Suprapubic skin (tissue), 4 donors: Measurements from ENCODE around the gene DHRS9. TPM values are rescaled to one million over a fixed set of nuclear protein-coding genes. Genes with fewer than 3 reads are reported as not detected.

Source experiments
- DNase-seq, 2 donors: peaks; one replicate each; pipeline ENCODE4 v3.0.0-alpha.2; 2019; ENCODE audit warnings: low spot score in 2 of 2
- H3K27ac ChIP-seq: fragments of 200-600 bp; sonication (generic); one replicate; pipeline ENCODE4 v1.5.1; 2019
- H3K27me3 ChIP-seq: fragments of 200-600 bp; sonication (generic); one replicate; pipeline ENCODE4 v1.5.1; 2019
- H3K36me3 ChIP-seq: fragments of 200-600 bp; sonication (generic); one replicate; pipeline ENCODE4 v1.5.1; 2019
- H3K4me1 ChIP-seq: fragments of 200-600 bp; sonication (generic); one replicate; pipeline ENCODE4 v1.5.1; 2019
- H3K4me3 ChIP-seq: fragments of 200-600 bp; sonication (generic); one replicate; pipeline ENCODE4 v1.5.1; 2019; ENCODE audit warnings: mild to moderate bottlenecking
- H3K9me3 ChIP-seq: fragments of 200-600 bp; sonication (generic); one replicate; pipeline ENCODE4 v1.5.1; 2019
- CTCF ChIP-seq, 2 donors: fragments of 200-600 bp in 1 of 2; fragments of 450-650 bp in 1 of 2; sonication (generic) in 1 of 2; IDR thresholded peaks; one replicate each; pipeline ENCODE4 v1.5.1; 2016 to 2019; ENCODE audit warnings: antibody characterized with exemption in 2 of 2, mild to moderate bottlenecking in 1 of 2, moderate library complexity in 1 of 2
- EP300 ChIP-seq: sonication (generic); formaldehyde crosslinking; IDR thresholded peaks from one replicate; pipeline ENCODE4 v1.6.1; 2017; ENCODE audit warnings: antibody characterized with exemption
- POLR2A ChIP-seq, 2 donors: fragments of 450-650 bp; IDR thresholded peaks; one replicate each; pipeline ENCODE4 v1.6.1; 2017; ENCODE audit warnings: antibody characterized with exemption in 2 of 2, mild to moderate bottlenecking in 2 of 2, moderate library complexity in 2 of 2
- POLR2AphosphoS5 ChIP-seq, 3 donors: sonication (generic); formaldehyde crosslinking; IDR thresholded peaks; one replicate each; pipeline ENCODE4 v1.6.1; 2017; ENCODE audit warnings: antibody characterized with exemption in 3 of 3
- WGBS: methylation state at CpG from one replicate; pipeline ENCODE4 v1.1.5; 2018; 5-methylcytosine and 5-hydroxymethylcytosine counted together
- total RNA-seq, 4 donors: library from RNA; depleted of rRNA; stranded (reverse); fragments of >200 nt; gene quantifications; one replicate each; pipeline ENCODE4 v1.1.0, GENCODE V29; 2016

DHRS9 gene
- total RNA-seq, 4 donors from 2014 or later, result 2.0 to 3.9 (median 2.3) TPM

GRCh38 chr2:169066897-169067296 lies 2.5 kb upstream of the DHRS9 start:
- H3K27me3 ChIP-seq, result no peaks in the 10 kb centered on the region
- no peak overlapping the region for H3K4me3 ChIP-seq
- no peak overlapping the region for H3K27ac ChIP-seq
- no peaks in the 10 kb centered on the region for H3K9me3 ChIP-seq
- H3K36me3 ChIP-seq, result no peaks in the 10 kb centered on the region
- peaks cover 6% of the 10 kb centered on the region for H3K4me1 ChIP-seq
- DNase-seq, result no peak
- WGBS, result 9% methylated on average over 1 of the region's 1 CpG
- no peak for TF ChIP-seq POLR2A (IDR thresholded peaks at IDR 0.05)
- TF ChIP-seq CTCF (IDR thresholded peaks at IDR 0.05), result no peak
- TF ChIP-seq EP300, result no peak
- TF ChIP-seq POLR2AphosphoS5 (IDR thresholded peaks at IDR 0.05), result no peak

GRCh38 chr2:169069833-169070232 lies 470 bp downstream of the DHRS9 start:
- Histone ChIP-seq H3K9me3 (no peaks in the 10 kb centered on the region), H3K4me3 (no peak overlapping the region), H3K27ac (no peak overlapping the region), H3K27me3 (no peaks in the 10 kb centered on the region), H3K36me3 (no peaks in the 10 kb centered on the region), H3K4me1 (peaks cover 6% of the 10 kb centered on the region)
- 88% methylated on average over 2 of the region's 2 CpGs for WGBS
- TF ChIP-seq EP300 (no peak), POLR2AphosphoS5 (IDR thresholded peaks at IDR 0.05) (no peak), CTCF (IDR thresholded peaks at IDR 0.05) (no peak), POLR2A (IDR thresholded peaks at IDR 0.05) (no peak)
- DNase-seq, result no peak

- Histone ChIP-seq H3K9me3 (no peaks in the 10 kb centered on the region), H3K27ac (no peak overlapping the region), H3K27me3 (no peaks in the 10 kb centered on the region), H3K4me1 (peaks cover 6% of the 10 kb centered on the region), H3K36me3 (no peaks in the 10 kb centered on the region), H3K4me3 (no peak overlapping the region)
- TF ChIP-seq CTCF (IDR thresholded peaks at IDR 0.05) (no peak), POLR2A (IDR thresholded peaks at IDR 0.05) (no peak), EP300 (no peak), POLR2AphosphoS5 (IDR thresholded peaks at IDR 0.05) (no peak)
- 42% methylated on average over 5 of the region's 5 CpGs for WGBS
- no peak for DNase-seq
These were observed 2.1 kb downstream of the DHRS9 start for GRCh38 chr2:169071455-169071854.

- Histone ChIP-seq H3K4me3 (no peak overlapping the region), H3K27ac (no peak overlapping the region), H3K9me3 (no peaks in the 10 kb centered on the region), H3K27me3 (no peaks in the 10 kb centered on the region), H3K36me3 (no peaks in the 10 kb centered on the region), H3K4me1 (peaks cover 6% of the 10 kb centered on the region)
- DNase-seq, result no peak
- WGBS, result 71% methylated on average over 4 of the region's 4 CpGs
- TF ChIP-seq CTCF (IDR thresholded peaks at IDR 0.05) (no peak), POLR2A (IDR thresholded peaks at IDR 0.05) (no peak), POLR2AphosphoS5 (IDR thresholded peaks at IDR 0.05) (no peak), EP300 (no peak)
These were observed 3.0 kb downstream of the DHRS9 start for GRCh38 chr2:169072163-169072925.

- no peaks in the 10 kb centered on the region for H3K27me3 ChIP-seq
- H3K4me3 ChIP-seq, result no peak overlapping the region
- 77% methylated on average over 3 of the region's 3 CpGs for WGBS
- TF ChIP-seq CTCF (IDR thresholded peaks at IDR 0.05), result no peak
- no peak for TF ChIP-seq EP300
- no peak for TF ChIP-seq POLR2A (IDR thresholded peaks at IDR 0.05)
- TF ChIP-seq POLR2AphosphoS5 (IDR thresholded peaks at IDR 0.05), result no peak
- H3K27ac ChIP-seq, result no peak overlapping the region
- peaks cover 6% of the 10 kb centered on the region for H3K4me1 ChIP-seq
- H3K36me3 ChIP-seq, result no peaks in the 10 kb centered on the region
- DNase-seq, result no peak
- no peaks in the 10 kb centered on the region for H3K9me3 ChIP-seq
These were observed 4.0 kb downstream of the DHRS9 start for GRCh38 chr2:169073211-169073962.
